ENCODE data around the gene SYNJ1.
A peak's percentile ranks its signal among the peaks of the same experiment; 100 is the strongest.
"Not testable (repeated sequence)": the region's sequence is repeated elsewhere in the genome, so short reads cannot be mapped to it uniquely, and the experiment has no call there.

Gene SYNJ1

DNA sequence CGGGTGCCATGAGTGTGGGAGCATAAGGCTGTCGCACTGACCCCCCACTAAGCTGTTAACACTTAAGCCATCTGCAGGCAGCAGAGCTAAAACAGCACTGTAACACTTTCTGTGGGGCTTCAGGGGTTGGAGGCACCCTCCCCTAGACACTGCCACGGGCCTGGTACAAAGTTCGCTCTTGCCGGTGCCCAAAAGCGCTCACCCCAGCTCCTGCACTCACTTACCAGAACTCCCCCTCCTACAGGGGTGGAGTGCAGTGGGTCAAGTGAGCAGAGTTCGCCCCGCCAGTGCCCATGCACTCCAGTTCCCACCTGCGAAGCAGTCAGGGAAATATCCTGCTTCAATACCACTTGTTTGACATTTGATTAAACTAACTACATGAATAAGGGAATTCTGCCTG is 69.3 kb downstream of the SYNJ1 start:
- no peak overlapping the region for H3K4me3 ChIP-seq (ENCODE audit: low read depth, low read length)

GRCh38 chr21:32653326-32653901 is 74.4 kb downstream of the SYNJ1 start:
- H3K4me3 ChIP-seq (ENCODE audit: low read depth, low read length): no peak overlapping the region
- TF ChIP-seq, protein P1, sequence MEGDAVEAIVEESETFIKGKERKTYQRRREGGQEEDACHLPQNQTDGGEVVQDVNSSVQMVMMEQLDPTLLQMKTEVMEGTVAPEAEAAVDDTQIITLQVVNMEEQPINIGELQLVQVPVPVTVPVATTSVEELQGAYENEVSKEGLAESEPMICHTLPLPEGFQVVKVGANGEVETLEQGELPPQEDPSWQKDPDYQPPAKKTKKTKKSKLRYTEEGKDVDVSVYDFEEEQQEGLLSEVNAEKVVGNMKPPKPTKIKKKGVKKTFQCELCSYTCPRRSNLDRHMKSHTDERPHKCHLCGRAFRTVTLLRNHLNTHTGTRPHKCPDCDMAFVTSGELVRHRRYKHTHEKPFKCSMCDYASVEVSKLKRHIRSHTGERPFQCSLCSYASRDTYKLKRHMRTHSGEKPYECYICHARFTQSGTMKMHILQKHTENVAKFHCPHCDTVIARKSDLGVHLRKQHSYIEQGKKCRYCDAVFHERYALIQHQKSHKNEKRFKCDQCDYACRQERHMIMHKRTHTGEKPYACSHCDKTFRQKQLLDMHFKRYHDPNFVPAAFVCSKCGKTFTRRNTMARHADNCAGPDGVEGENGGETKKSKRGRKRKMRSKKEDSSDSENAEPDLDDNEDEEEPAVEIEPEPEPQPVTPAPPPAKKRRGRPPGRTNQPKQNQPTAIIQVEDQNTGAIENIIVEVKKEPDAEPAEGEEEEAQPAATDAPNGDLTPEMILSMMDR (IDR thresholded peaks at IDR 0.05; ENCODE audit: borderline replicate concordance, insufficient read depth, low read depth, low read length): peak; percentile 73

More for the DNA sequence above, 69.3 kb downstream of the SYNJ1 start:
- TF ChIP-seq, protein P1 (IDR thresholded peaks at IDR 0.05; ENCODE audit: borderline replicate concordance, insufficient read depth, low read depth, low read length): no peak

GRCh38 chr21:32648165-32648564 is 79.6 kb downstream of the SYNJ1 start:
- TF ChIP-seq, protein P1 (IDR thresholded peaks at IDR 0.05; ENCODE audit: borderline replicate concordance, insufficient read depth, low read depth, low read length): no peak
- no peak overlapping the region for H3K4me3 ChIP-seq (ENCODE audit: low read depth, low read length)

DNA sequence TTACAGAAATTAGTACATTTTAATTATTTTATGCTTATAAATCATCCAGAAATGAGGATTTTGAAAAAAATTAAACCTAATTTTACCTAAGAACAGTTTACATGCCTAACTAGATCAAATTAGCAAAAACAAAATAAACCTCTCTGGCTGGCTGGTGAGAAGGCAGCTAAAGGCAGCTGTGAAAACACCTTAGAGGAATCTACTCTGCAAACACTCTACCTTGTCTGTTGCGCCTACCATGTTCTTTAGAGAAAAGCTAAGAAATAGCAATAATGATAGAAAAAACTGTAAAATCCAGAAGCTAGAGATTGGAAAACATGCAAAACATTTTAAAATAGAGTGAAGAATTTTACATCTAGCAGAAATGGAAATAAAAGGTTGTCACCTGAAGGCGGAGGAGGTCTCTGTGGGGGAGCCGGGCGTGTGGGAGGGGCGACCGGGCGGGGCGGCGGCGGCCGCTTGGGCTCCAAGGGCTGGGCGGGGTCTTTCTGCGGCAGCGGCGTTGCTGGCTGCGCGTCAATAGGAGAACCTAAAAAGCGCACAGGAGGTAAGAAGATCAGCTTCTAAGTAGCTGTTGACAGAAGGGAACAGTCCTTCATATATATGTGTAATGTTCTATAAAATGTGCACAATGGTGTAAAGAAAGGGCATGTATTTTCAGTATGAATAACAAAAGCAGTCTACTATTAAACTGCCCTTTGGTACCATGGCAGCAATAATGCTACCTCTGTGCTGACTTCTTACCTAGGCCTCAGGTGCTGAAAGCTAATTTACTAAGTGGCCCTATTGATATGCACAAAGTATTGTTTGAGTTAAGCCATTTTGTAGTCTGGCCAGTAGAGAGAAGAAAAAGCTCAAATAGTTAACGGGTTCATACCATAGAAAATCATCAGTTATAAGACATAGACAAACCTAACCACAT is 82.3 kb downstream of the SYNJ1 start:
- H3K4me3 ChIP-seq (ENCODE audit: low read depth, low read length): no peak overlapping the region
- TF ChIP-seq, protein P1 (IDR thresholded peaks at IDR 0.05; ENCODE audit: borderline replicate concordance, insufficient read depth, low read depth, low read length): no peak

DNA sequence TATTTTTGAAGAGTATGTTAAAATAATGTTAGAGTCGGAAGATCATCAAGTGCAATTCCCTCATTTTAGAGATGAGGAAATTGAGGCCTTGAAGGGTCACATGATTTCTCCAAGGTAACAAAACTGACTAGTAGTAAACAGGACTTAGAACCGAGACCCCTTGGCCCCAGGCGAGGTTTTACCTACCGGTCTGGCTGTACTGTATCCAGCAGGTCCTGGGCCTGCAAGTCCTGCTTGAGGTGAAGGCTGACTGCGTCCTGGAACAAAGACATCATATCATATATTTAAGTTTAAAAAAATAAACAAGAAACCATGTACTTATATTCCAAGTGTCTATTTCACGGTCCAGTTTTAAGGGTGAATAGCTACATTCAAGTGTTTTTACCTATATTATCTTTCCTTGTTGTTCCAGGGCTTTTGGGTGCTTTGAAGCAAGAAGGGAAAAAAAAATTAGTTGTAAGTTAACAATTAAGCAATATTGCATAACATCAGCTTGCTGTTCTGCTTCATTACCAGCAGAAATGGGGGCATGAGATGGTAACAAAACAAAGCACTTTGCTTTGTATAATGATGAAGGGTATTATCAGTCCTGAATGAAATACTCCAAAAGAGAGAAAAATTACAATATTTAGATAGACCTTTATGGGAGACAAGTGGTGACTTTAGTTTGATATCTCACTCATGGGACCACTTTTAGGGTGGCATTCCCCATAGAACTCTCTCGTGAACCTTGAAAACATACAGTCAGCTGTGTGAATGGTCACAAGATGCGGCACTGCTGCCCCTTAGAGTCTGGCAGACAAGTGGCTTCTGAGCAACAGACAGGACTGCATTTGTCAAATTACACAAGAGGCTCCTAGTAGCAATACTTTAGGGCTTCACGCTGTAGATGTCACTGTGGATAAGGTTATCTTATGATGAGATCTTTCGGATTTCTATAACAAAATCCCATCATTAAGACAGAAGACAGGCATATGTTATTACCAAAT is 85.8 kb downstream of the SYNJ1 start:
- TF ChIP-seq, protein P1 (IDR thresholded peaks at IDR 0.05; ENCODE audit: borderline replicate concordance, insufficient read depth, low read depth, low read length): no peak
- no peak overlapping the region for H3K4me3 ChIP-seq (ENCODE audit: low read depth, low read length)

DNA sequence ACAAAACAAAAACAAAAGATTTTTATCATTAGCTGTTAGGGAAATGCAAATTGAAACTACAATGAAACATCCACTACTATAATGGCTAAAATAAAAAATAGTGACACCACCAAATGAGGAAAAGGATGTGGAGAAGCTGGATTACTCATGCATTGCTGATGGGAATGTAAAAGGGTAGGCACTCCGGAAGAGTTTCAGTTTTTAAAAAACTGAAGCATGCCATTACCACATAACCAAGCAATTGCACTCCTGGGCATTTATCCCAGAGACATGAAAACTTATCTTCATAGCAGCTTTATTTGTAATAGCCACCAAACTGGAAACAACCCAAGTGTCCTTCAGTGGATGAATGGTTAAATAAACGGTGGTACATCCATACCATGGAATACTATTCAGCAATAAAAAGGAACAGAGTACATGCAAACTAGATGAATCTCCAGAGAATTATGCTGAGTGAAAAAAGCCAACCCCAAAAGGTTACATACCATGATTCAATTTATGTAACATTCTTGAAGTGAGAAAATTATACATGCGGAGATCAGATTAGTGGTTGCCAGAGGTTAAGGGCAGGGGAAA is 101.1 kb downstream of the SYNJ1 start:
- no peak overlapping the region for H3K4me3 ChIP-seq (ENCODE audit: low read depth, low read length)
- TF ChIP-seq, protein P1 (IDR thresholded peaks at IDR 0.05; ENCODE audit: borderline replicate concordance, insufficient read depth, low read depth, low read length): no peak

- H3K4me3 ChIP-seq (ENCODE audit: low read depth, low read length): not testable (repeated sequence)
Observed at GRCh38 chr21:32618218-32618617, 109.6 kb downstream of the SYNJ1 start.
